Liver (tissue), 3 donors: Measurements from ENCODE around the gene EML4.

ENCODE experiments used
- CTCF ChIP-seq: fragments of 150-350 bp; IDR thresholded peaks from 2 replicates; pipeline ENCODE4 v1.5.1; 2017; ENCODE audit warnings: improper control_type of control experiment, low read depth, low read length; ENCODE audit not compliant: missing input control
- EGR1 ChIP-seq, 2 donors: IDR thresholded peaks; 2 replicates each; pipeline ENCODE4 v1.6.1; 2016 to 2018; ENCODE audit warnings: antibody characterized with exemption in 2 of 2, low read depth in 2 of 2
- SP1 ChIP-seq: IDR thresholded peaks from 2 replicates; pipeline ENCODE4 v1.6.1; 2018; ENCODE audit warnings: antibody characterized with exemption, mild to moderate bottlenecking
- TAF1 ChIP-seq: conservative IDR thresholded peaks from 2 replicates; pipeline ENCODE4 v1.6.1; 2016; ENCODE audit warnings: antibody characterized with exemption, mild to moderate bottlenecking
- TF ChIP-seq, protein P1 (sequence below): IDR thresholded peaks from 2 replicates; pipeline ENCODE4 v1.6.1; 2016; ENCODE audit warnings: antibody characterized with exemption, mild to moderate bottlenecking
- donor health status: healthy.
- donor health status: healthy.

GRCh38 chr2:42266236-42266635 is 97.1 kb downstream of the EML4 start:
- no peak for TF ChIP-seq CTCF
- TF ChIP-seq EGR1 (IDR thresholded peaks at IDR 0.05; ENCODE audit: low read depth in 2 of 2), result no peak
- no peak for TF ChIP-seq SP1
- TF ChIP-seq, protein P1, sequence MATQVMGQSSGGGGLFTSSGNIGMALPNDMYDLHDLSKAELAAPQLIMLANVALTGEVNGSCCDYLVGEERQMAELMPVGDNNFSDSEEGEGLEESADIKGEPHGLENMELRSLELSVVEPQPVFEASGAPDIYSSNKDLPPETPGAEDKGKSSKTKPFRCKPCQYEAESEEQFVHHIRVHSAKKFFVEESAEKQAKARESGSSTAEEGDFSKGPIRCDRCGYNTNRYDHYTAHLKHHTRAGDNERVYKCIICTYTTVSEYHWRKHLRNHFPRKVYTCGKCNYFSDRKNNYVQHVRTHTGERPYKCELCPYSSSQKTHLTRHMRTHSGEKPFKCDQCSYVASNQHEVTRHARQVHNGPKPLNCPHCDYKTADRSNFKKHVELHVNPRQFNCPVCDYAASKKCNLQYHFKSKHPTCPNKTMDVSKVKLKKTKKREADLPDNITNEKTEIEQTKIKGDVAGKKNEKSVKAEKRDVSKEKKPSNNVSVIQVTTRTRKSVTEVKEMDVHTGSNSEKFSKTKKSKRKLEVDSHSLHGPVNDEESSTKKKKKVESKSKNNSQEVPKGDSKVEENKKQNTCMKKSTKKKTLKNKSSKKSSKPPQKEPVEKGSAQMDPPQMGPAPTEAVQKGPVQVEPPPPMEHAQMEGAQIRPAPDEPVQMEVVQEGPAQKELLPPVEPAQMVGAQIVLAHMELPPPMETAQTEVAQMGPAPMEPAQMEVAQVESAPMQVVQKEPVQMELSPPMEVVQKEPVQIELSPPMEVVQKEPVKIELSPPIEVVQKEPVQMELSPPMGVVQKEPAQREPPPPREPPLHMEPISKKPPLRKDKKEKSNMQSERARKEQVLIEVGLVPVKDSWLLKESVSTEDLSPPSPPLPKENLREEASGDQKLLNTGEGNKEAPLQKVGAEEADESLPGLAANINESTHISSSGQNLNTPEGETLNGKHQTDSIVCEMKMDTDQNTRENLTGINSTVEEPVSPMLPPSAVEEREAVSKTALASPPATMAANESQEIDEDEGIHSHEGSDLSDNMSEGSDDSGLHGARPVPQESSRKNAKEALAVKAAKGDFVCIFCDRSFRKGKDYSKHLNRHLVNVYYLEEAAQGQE, result no peak
- no peak for TF ChIP-seq TAF1
